ENCODE results near the gene IL10RA. TPM values are rescaled to one million over a fixed set of nuclear protein-coding genes. Genes with fewer than 3 reads are reported as not detected.

IL10RA gene
- total and polyA plus RNA-seq, 9 of the 15 experiments (the other 6 are each of a cell fraction or from before 2014, with no cell fraction given), result 0.17 to 17.3 (median 2.9) TPM

DNA sequence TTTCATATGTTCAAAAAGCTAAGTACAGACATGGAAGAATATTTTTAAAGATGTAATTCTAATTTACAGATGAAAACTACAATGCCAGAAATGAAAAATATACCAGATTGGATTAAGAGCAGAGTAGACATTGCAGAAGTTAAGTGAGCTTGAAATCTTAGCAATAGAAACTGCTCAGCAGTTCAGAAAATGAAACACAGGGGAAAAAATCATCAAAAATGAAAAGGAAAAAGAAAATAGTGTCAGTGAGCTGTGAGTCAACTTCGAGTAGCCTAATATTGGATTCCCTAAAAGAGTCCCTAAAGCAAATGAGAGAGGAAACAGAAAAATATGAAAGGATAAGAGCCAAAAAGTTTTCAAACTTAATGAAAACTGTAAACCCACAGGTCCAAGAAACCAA is 25.8 kb upstream of the IL10RA start:
- no peaks in the 10 kb centered on the region for H3K9me1 ChIP-seq (ENCODE audit: control insufficient read depth, insufficient read depth, low read length)
- H3K27ac ChIP-seq (ENCODE audit: extremely low read depth, low read depth, low read length), result no peak overlapping the region
- H2AFZ ChIP-seq (ENCODE audit: low read depth, low read length), result peak overlapping the region; percentile 54; the same call in 1 of the 2 replicates
- TF ChIP-seq ZNF232 (CRISPR knock-in tag; IDR thresholded peaks at IDR 0.05), result no peak
- TF ChIP-seq ZNF785 (CRISPR knock-in tag; IDR thresholded peaks at IDR 0.05), result no peak
- no peak for TF ChIP-seq NR4A1 (CRISPR knock-in tag; IDR thresholded peaks at IDR 0.05)
- no peak for TF ChIP-seq NR4A1 (tag; IDR thresholded peaks at IDR 0.05)
- no peak for TF ChIP-seq CEBPB (tag; IDR thresholded peaks at IDR 0.05)
- TF ChIP-seq, protein P1, sequence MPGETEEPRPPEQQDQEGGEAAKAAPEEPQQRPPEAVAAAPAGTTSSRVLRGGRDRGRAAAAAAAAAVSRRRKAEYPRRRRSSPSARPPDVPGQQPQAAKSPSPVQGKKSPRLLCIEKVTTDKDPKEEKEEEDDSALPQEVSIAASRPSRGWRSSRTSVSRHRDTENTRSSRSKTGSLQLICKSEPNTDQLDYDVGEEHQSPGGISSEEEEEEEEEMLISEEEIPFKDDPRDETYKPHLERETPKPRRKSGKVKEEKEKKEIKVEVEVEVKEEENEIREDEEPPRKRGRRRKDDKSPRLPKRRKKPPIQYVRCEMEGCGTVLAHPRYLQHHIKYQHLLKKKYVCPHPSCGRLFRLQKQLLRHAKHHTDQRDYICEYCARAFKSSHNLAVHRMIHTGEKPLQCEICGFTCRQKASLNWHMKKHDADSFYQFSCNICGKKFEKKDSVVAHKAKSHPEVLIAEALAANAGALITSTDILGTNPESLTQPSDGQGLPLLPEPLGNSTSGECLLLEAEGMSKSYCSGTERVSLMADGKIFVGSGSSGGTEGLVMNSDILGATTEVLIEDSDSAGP (CRISPR knock-in tag; IDR thresholded peaks at IDR 0.05), result no peak
- TF ChIP-seq ZNF778 (CRISPR knock-in tag; IDR thresholded peaks at IDR 0.05), result no peak
- TF ChIP-seq RBM14 (IDR thresholded peaks at IDR 0.05; ENCODE audit: borderline replicate concordance, insufficient read depth, low read depth, low read length), result no peak
- no peak for TF ChIP-seq MAFK (IDR thresholded peaks at IDR 0.05; ENCODE audit: low read length)
- TF ChIP-seq KAT8 (IDR thresholded peaks at IDR 0.05; ENCODE audit: low read depth), result no peak
- no peak for TF ChIP-seq NFIX (CRISPR knock-in tag; IDR thresholded peaks at IDR 0.05; ENCODE audit: low read depth)
- TF ChIP-seq ZNF3 (CRISPR knock-in tag; IDR thresholded peaks at IDR 0.05), result no peak
- no peak for TF ChIP-seq ZNF76 (CRISPR knock-in tag; IDR thresholded peaks at IDR 0.05; ENCODE audit: borderline replicate concordance)
- no peak for TF ChIP-seq LARP7 (IDR thresholded peaks at IDR 0.05)
- TF ChIP-seq RBBP5 (IDR thresholded peaks at IDR 0.05; ENCODE audit: borderline replicate concordance, insufficient read depth, low read length, poor library complexity, severe bottlenecking), result no peak
- no peak for TF ChIP-seq MBD2 (IDR thresholded peaks at IDR 0.05; ENCODE audit: borderline replicate concordance, low read depth)
- TF ChIP-seq, protein P2, sequence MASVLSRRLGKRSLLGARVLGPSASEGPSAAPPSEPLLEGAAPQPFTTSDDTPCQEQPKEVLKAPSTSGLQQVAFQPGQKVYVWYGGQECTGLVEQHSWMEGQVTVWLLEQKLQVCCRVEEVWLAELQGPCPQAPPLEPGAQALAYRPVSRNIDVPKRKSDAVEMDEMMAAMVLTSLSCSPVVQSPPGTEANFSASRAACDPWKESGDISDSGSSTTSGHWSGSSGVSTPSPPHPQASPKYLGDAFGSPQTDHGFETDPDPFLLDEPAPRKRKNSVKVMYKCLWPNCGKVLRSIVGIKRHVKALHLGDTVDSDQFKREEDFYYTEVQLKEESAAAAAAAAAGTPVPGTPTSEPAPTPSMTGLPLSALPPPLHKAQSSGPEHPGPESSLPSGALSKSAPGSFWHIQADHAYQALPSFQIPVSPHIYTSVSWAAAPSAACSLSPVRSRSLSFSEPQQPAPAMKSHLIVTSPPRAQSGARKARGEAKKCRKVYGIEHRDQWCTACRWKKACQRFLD (CRISPR knock-in tag; IDR thresholded peaks at IDR 0.05), result no peak
- no peak for TF ChIP-seq ELF2 (CRISPR knock-in tag; IDR thresholded peaks at IDR 0.05)
- no peak for TF ChIP-seq FOXJ3 (CRISPR knock-in tag; IDR thresholded peaks at IDR 0.05)
- TF ChIP-seq ZFPM2 (CRISPR knock-in tag; IDR thresholded peaks at IDR 0.05), result no peak
- TF ChIP-seq POLR2A (conservative IDR thresholded peaks at IDR 0.05), result no peak
- no peaks in the 10 kb centered on the region for H3K79me2 ChIP-seq (ENCODE audit: control insufficient read depth, insufficient read depth, low read length)
- ChIA-PET POLR2A (interaction anchor here (1.0 to 1.7 kb wide), 2 partner anchors 9 to 26 kb away, joined by 4 read pairs; partner anchors contain the start of gene IL10RA), CTCF (ENCODE audit: low intra/inter-chr PET ratio) (no interaction called here)
- peaks cover 0 to 11% of the 10 kb centered on the region in 2 experiments; a peak in 3 of 5 replicates for H3K4me1 ChIP-seq (replicated peaks in 1 of 2; ENCODE audit: control insufficient read depth in 2 of 2, insufficient read depth in 2 of 2, low read length in 2 of 2)
- no peaks in the 10 kb centered on the region for H3K9me3 ChIP-seq (replicated peaks; ENCODE audit: control insufficient read depth, insufficient read depth, low read depth, low read length)
- H3K27me3 ChIP-seq (ENCODE audit: control insufficient read depth in 2 of 2, insufficient read depth in 2 of 2, low read length in 2 of 2), result no peaks in the 10 kb centered on the region
- no peak overlapping the region for H3K9ac ChIP-seq (ENCODE audit: insufficient read depth in 1 of 2, low read depth in 2 of 2, low read length in 2 of 2)
- FAIRE-seq, result no peak
- intact Hi-C loops (cut with micrococcal nuclease), result no loop called here
- in situ Hi-C loops (cut with MboI), result no loop called here
- no TSS peak for BruUV-seq (replicated peaks)
- H3K4me3 ChIP-seq, result no peak overlapping the region
- H3K36me3 ChIP-seq (ENCODE audit: control insufficient read depth, insufficient read depth, low read length), result no peaks in the 10 kb centered on the region
- DNase-seq (ENCODE audit: extremely low read depth in 1 of 4, low spot score in 3 of 4), result no peak
- H4K20me1 ChIP-seq (replicated peaks; ENCODE audit: control insufficient read depth, insufficient read depth, low read length), result no peaks in the 10 kb centered on the region
- H3K4me2 ChIP-seq (ENCODE audit: insufficient read depth, low read length), result no peak overlapping the region
- WGBS (ENCODE audit: insufficient coverage, low coverage, missing lambda C conversion rate), result 32% methylated on average over 1 of the region's 1 CpG
- ATAC-seq, result no peak
